ENCODE data around the gene IKZF1. TPM values are rescaled to one million over a fixed set of nuclear protein-coding genes. Genes with fewer than 3 reads are reported as not detected.

IKZF1 gene
- total RNA-seq, 1 experiment from 2014 or later: 2.3 TPM

DNA sequence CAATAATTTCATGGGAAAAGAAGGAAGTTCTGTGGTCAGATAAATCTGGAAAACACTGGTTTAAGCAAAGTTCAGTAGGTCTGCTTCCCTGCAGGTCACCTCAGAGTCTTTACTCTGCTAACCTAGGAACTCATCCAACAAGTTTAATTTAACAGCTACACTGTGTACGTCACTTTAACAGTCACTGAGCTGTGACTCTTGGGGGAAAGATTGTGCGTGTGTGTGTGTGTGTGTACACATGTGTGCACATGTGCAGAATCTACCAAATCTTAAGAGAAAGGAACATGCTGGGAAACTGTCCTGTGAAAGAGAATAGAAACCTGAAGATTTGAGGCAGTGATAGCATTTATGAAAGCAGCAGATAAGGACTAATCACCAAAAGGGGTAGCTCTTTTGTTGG lies 62.6 kb downstream of the IKZF1 start:
- ChIA-PET CTCF (interaction anchor here (0.8 to 2.7 kb wide), 6 partner anchors 9 to 162 kb away, joined by 3 to 26 read pairs (median 4); no protein-coding TSS in a partner anchor), POLR2A (no interaction called here)
- DNase-seq (ENCODE audit: low spot score): no peak
- no peaks in the 10 kb centered on the region for H3K36me3 Mint-ChIP-seq
- TF ChIP-seq SOX15 (CRISPR knock-in tag; IDR thresholded peaks at IDR 0.05) (no peak), HMGA2 (CRISPR knock-in tag; IDR thresholded peaks at IDR 0.05) (no peak), ZNF281 (CRISPR knock-in tag; IDR thresholded peaks at IDR 0.05) (no peak), SMAD4 (CRISPR knock-in tag; IDR thresholded peaks at IDR 0.05) (no peak), E2F5 (CRISPR knock-in tag; IDR thresholded peaks at IDR 0.05) (no peak), ZNF138 (CRISPR knock-in tag; conservative IDR thresholded peaks at IDR 0.05) (no peak), CBFB (CRISPR knock-in tag; IDR thresholded peaks at IDR 0.05; ENCODE audit: low read depth) (no peak), TEAD4 (CRISPR knock-in tag; IDR thresholded peaks at IDR 0.05) (no peak), ESRRA (CRISPR knock-in tag; IDR thresholded peaks at IDR 0.05; ENCODE audit: borderline replicate concordance) (no peak)
- TF ChIP-seq, protein P1, sequence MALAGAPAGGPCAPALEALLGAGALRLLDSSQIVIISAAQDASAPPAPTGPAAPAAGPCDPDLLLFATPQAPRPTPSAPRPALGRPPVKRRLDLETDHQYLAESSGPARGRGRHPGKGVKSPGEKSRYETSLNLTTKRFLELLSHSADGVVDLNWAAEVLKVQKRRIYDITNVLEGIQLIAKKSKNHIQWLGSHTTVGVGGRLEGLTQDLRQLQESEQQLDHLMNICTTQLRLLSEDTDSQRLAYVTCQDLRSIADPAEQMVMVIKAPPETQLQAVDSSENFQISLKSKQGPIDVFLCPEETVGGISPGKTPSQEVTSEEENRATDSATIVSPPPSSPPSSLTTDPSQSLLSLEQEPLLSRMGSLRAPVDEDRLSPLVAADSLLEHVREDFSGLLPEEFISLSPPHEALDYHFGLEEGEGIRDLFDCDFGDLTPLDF (CRISPR knock-in tag; IDR thresholded peaks at IDR 0.05): no peak
- TF ChIP-seq, protein P2, sequence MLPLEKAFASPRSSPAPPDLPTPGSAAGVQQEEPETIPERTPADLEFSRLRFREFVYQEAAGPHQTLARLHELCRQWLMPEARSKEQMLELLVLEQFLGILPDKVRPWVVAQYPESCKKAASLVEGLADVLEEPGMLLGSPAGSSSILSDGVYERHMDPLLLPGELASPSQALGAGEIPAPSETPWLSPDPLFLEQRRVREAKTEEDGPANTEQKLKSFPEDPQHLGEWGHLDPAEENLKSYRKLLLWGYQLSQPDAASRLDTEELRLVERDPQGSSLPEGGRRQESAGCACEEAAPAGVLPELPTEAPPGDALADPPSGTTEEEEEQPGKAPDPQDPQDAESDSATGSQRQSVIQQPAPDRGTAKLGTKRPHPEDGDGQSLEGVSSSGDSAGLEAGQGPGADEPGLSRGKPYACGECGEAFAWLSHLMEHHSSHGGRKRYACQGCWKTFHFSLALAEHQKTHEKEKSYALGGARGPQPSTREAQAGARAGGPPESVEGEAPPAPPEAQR (CRISPR knock-in tag; IDR thresholded peaks at IDR 0.05): no peak
- TF ChIP-seq, protein P3, sequence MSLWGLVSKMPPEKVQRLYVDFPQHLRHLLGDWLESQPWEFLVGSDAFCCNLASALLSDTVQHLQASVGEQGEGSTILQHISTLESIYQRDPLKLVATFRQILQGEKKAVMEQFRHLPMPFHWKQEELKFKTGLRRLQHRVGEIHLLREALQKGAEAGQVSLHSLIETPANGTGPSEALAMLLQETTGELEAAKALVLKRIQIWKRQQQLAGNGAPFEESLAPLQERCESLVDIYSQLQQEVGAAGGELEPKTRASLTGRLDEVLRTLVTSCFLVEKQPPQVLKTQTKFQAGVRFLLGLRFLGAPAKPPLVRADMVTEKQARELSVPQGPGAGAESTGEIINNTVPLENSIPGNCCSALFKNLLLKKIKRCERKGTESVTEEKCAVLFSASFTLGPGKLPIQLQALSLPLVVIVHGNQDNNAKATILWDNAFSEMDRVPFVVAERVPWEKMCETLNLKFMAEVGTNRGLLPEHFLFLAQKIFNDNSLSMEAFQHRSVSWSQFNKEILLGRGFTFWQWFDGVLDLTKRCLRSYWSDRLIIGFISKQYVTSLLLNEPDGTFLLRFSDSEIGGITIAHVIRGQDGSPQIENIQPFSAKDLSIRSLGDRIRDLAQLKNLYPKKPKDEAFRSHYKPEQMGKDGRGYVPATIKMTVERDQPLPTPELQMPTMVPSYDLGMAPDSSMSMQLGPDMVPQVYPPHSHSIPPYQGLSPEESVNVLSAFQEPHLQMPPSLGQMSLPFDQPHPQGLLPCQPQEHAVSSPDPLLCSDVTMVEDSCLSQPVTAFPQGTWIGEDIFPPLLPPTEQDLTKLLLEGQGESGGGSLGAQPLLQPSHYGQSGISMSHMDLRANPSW (CRISPR knock-in tag; conservative IDR thresholded peaks at IDR 0.05; ENCODE audit: low read depth): no peak
- TF ChIP-seq, protein P4, sequence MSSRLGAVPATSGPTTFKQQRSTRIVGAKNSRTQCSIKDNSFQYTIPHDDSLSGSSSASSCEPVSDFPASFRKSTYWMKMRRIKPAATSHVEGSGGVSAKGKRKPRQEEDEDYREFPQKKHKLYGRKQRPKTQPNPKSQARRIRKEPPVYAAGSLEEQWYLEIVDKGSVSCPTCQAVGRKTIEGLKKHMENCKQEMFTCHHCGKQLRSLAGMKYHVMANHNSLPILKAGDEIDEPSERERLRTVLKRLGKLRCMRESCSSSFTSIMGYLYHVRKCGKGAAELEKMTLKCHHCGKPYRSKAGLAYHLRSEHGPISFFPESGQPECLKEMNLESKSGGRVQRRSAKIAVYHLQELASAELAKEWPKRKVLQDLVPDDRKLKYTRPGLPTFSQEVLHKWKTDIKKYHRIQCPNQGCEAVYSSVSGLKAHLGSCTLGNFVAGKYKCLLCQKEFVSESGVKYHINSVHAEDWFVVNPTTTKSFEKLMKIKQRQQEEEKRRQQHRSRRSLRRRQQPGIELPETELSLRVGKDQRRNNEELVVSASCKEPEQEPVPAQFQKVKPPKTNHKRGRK (CRISPR knock-in tag; IDR thresholded peaks at IDR 0.05; ENCODE audit: borderline replicate concordance): no peak
- peaks cover 9% of the 10 kb centered on the region for H3K9me3 Mint-ChIP-seq
- no peaks in the 10 kb centered on the region for H3K27me3 Mint-ChIP-seq (ENCODE audit: low read depth)
- no peak overlapping the region for H3K27ac Mint-ChIP-seq
- H3K4me3 Mint-ChIP-seq: no peak overlapping the region
- ATAC-seq: no peak
- H3K4me1 Mint-ChIP-seq: peaks cover 8% of the 10 kb centered on the region

- H3K36me3 Mint-ChIP-seq: no peaks in the 10 kb centered on the region
- ChIA-PET POLR2A (no interaction called here), CTCF (interaction anchor here (0.8 to 2.7 kb wide), 6 partner anchors 9 to 162 kb away, joined by 3 to 26 read pairs (median 4); no protein-coding TSS in a partner anchor)
- no peak overlapping the region for H3K4me3 Mint-ChIP-seq
- peaks cover 6% of the 10 kb centered on the region for H3K4me1 Mint-ChIP-seq
- no peak for ATAC-seq
- peaks cover 7% of the 10 kb centered on the region for H3K9me3 Mint-ChIP-seq
- TF ChIP-seq ESRRA (CRISPR knock-in tag; IDR thresholded peaks at IDR 0.05; ENCODE audit: borderline replicate concordance): no peak
- TF ChIP-seq, protein P5, sequence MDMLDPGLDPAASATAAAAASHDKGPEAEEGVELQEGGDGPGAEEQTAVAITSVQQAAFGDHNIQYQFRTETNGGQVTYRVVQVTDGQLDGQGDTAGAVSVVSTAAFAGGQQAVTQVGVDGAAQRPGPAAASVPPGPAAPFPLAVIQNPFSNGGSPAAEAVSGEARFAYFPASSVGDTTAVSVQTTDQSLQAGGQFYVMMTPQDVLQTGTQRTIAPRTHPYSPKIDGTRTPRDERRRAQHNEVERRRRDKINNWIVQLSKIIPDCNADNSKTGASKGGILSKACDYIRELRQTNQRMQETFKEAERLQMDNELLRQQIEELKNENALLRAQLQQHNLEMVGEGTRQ (CRISPR knock-in tag; IDR thresholded peaks at IDR 0.05): no peak
- TF ChIP-seq AR (CRISPR knock-in tag; IDR thresholded peaks at IDR 0.05): no peak
- TF ChIP-seq CDX4 (CRISPR knock-in tag; IDR thresholded peaks at IDR 0.05; ENCODE audit: borderline replicate concordance): no peak
- no peak for DNase-seq (ENCODE audit: low spot score)
- H3K27ac Mint-ChIP-seq: no peak overlapping the region
- H3K27me3 Mint-ChIP-seq (ENCODE audit: low read depth): no peaks in the 10 kb centered on the region
These were observed 63.1 kb downstream of the IKZF1 start for GRCh38 chr7:50367570-50367969.

Measured in WTC11 (cell line).